GM23338 (cell line): ENCODE measurements around the gene SLC13A4. TPM values are rescaled to one million over a fixed set of nuclear protein-coding genes. Genes with fewer than 3 reads are reported as not detected.
"Not testable (repeated sequence)": the region's sequence is repeated elsewhere in the genome, so short reads cannot be mapped to it uniquely, and the experiment has no call there.

ENCODE experiments used
- ATAC-seq: fragments of 200-7000 bp; cut with Tn5 transposase; 3 replicates; pipeline ENCODE4 v1.9.1; 2020
- DNase-seq: peaks from one replicate; pipeline ENCODE4 v3.0.0-alpha.2; 2015; ENCODE audit warnings: low spot score
- H2AFZ ChIP-seq: fragments of 200-600 bp; sonication (generic); 2 replicates; pipeline ENCODE4 v1.8.0; 2016; ENCODE audit warnings: antibody characterized with exemption, mild to moderate bottlenecking, moderate library complexity
- H3F3A ChIP-seq: fragments of 200-600 bp; sonication (generic); replicated peaks from 2 replicates; pipeline ENCODE4 v1.8.0; 2017; ENCODE audit warnings: antibody characterized with exemption, mixed run types, low read depth
- H3K27ac ChIP-seq: fragments of 200-600 bp; sonication (generic); 2 replicates; pipeline ENCODE4 v1.6.1; 2016; ENCODE audit warnings: low read depth
- H3K27me3 ChIP-seq: fragments of 200-600 bp; sonication (generic); 2 replicates; pipeline ENCODE4 v1.8.0; 2016; ENCODE audit warnings: mild to moderate bottlenecking, mixed run types, moderate library complexity; ENCODE audit not compliant: insufficient read depth
- H3K36me3 ChIP-seq: fragments of 200-600 bp; sonication (generic); 2 replicates; pipeline ENCODE4 v1.8.0; 2016; ENCODE audit warnings: mild to moderate bottlenecking; ENCODE audit not compliant: insufficient read depth
- H3K4me1 ChIP-seq: fragments of 200-600 bp; sonication (generic); 2 replicates; pipeline ENCODE4 v1.8.0; 2016; ENCODE audit warnings: mild to moderate bottlenecking, moderate library complexity; ENCODE audit not compliant: insufficient read depth
- H3K4me2 ChIP-seq: fragments of 200-600 bp; sonication (generic); 2 replicates; pipeline ENCODE4 v1.7.1; 2017; ENCODE audit warnings: mixed run types
- H3K4me3 ChIP-seq: fragments of 200-600 bp; sonication (generic); 2 replicates; pipeline ENCODE4 v1.6.1; 2016; ENCODE audit warnings: mixed run types
- H3K79me2 ChIP-seq: fragments of 200-600 bp; sonication (generic); replicated peaks from 2 replicates; pipeline ENCODE4 v1.8.0; 2017; ENCODE audit warnings: mild to moderate bottlenecking; ENCODE audit not compliant: insufficient read depth
- H3K9me2 ChIP-seq: fragments of 200-600 bp; sonication (generic); 2 replicates; pipeline ENCODE4 v1.8.0; 2017; ENCODE audit not compliant: insufficient read depth
- H4K20me1 ChIP-seq: fragments of 200-600 bp; sonication (generic); replicated peaks from 2 replicates; pipeline ENCODE4 v1.8.0; 2017; ENCODE audit warnings: mild to moderate bottlenecking; ENCODE audit not compliant: insufficient read depth
- H3K27ac Mint-ChIP-seq: 2 replicates; pipeline ENCODE4 v1.8.0; 2020; ENCODE audit warnings: inconsistent platforms, mild to moderate bottlenecking, moderate library complexity, mixed read lengths
- H3K27me3 Mint-ChIP-seq: 3 replicates; pipeline ENCODE4 v1.8.0; 2022; ENCODE audit warnings: low read depth, mild to moderate bottlenecking, moderate library complexity, mixed read lengths, inconsistent platforms; ENCODE audit not compliant: insufficient read depth, poor library complexity
- H3K36me3 Mint-ChIP-seq: 3 replicates; pipeline ENCODE4 v1.8.0; 2021; ENCODE audit warnings: low read depth, mild to moderate bottlenecking, inconsistent platforms, moderate library complexity, mixed read lengths
- H3K4me1 Mint-ChIP-seq: 3 replicates; pipeline ENCODE4 v1.8.0; 2020; ENCODE audit warnings: mild to moderate bottlenecking, inconsistent platforms, mixed read lengths
- H3K4me3 Mint-ChIP-seq: 3 replicates; pipeline ENCODE4 v1.8.0; 2021; ENCODE audit warnings: moderate library complexity, mild to moderate bottlenecking, inconsistent platforms, mixed read lengths
- H3K9me3 Mint-ChIP-seq: 3 replicates; pipeline ENCODE4 v1.8.0; 2020; ENCODE audit warnings: moderate library complexity, mild to moderate bottlenecking, inconsistent platforms, mixed read lengths
- ZNF331 ChIP-seq: fragments of 250-450 bp; sonication (Bioruptor Pico); IDR thresholded peaks from 2 replicates; pipeline ENCODE4 v1.5.0; 2020; ENCODE audit warnings: low read depth, mild to moderate bottlenecking, moderate library complexity
- polyA plus RNA-seq: library from polyadenylated mRNA; unstranded; fragments of >200 nt; fragmentation: Nextera tagmentation; extraction: Ambion mirVana; gene quantifications from 2 replicates; pipeline ENCODE4 v1.2.1, GENCODE V29; 2016
- total RNA-seq: library from RNA; depleted of rRNA; stranded (reverse); fragments of >200 nt; shearing (Covaris generic); gene quantifications from 2 replicates; pipeline ENCODE4 v1.2.3, GENCODE V29; 2014
- TF ChIP-seq, protein P1 (sequence below): fragments of 250-450 bp; sonication (Bioruptor Pico); IDR thresholded peaks from 2 replicates; pipeline ENCODE4 v1.5.0; 2020; ENCODE audit warnings: mild to moderate bottlenecking, moderate library complexity

SLC13A4 gene
- total and polyA plus RNA-seq, 2 experiments from 2014 or later: 1.7 to 2.3 TPM

DNA sequence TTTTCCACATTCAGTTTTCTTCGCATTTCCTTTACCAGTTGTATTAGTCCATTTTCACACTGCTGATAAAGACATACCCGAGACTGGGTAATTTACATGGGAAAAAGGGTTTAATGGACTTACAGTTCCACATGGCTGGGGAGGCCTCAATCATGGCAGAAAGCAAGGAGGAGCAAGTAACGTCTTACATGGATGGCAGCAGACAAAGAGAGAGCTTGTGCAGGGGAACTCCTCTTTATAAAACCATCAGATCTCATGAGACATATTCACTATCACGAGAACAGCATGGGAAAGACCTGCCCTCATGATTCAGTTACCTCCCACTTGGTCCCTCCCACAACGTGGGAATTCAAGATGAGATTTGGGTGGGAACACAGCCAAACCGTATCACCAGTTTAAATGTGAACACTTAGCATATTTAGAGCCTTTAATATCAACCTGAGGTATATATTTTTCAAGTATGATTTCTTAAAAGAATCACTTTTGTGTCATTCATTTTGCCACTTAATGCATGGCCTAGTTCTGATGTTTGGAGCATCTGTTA, 59.1 kb downstream of the SLC13A4 start:
- not testable (repeated sequence) for H3K27ac Mint-ChIP-seq, ATAC-seq, H3K9me2 ChIP-seq, H3K9me3 Mint-ChIP-seq, H3K4me3 Mint-ChIP-seq, H4K20me1 ChIP-seq, H3K4me3 ChIP-seq, DNase-seq, H2AFZ ChIP-seq, H3K27me3 ChIP-seq, H3K27ac ChIP-seq, H3K4me1 Mint-ChIP-seq, H3K27me3 Mint-ChIP-seq, H3K4me1 ChIP-seq, H3F3A ChIP-seq, H3K4me2 ChIP-seq, H3K36me3 ChIP-seq
- H3K36me3 Mint-ChIP-seq: peaks cover 28% of the 10 kb centered on the region
- H3K79me2 ChIP-seq: peaks cover 93% of the 10 kb centered on the region

DNA sequence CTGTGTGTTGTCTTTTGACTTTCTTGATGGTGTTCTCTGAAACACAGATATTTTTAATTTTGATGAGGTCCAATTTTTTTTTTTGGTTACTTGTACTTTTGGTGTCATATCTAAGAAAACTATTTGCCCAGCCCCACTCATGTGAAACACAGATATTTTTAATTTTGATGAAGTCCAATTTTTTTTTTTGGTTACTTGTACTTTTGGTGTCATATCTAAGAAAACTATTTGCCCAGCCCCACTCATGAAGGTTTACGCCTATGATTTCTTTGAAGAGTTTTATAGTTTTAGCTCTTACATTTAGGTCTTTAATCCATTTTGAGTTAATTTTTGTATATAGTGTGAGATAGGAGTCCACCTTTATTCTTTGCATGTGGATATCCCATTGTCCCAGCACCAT, 60.4 kb downstream of the SLC13A4 start:
- H3K27me3 ChIP-seq, H3K4me3 ChIP-seq, H3K27me3 Mint-ChIP-seq, H2AFZ ChIP-seq, H4K20me1 ChIP-seq, H3K9me3 Mint-ChIP-seq, H3K4me1 Mint-ChIP-seq, H3K9me2 ChIP-seq, H3F3A ChIP-seq, DNase-seq, H3K4me1 ChIP-seq, H3K4me2 ChIP-seq, H3K27ac ChIP-seq, H3K36me3 ChIP-seq, ATAC-seq, H3K27ac Mint-ChIP-seq, H3K4me3 Mint-ChIP-seq: not testable (repeated sequence)
- H3K36me3 Mint-ChIP-seq: peaks cover 30% of the 10 kb centered on the region
- H3K79me2 ChIP-seq: peaks cover 99% of the 10 kb centered on the region

DNA sequence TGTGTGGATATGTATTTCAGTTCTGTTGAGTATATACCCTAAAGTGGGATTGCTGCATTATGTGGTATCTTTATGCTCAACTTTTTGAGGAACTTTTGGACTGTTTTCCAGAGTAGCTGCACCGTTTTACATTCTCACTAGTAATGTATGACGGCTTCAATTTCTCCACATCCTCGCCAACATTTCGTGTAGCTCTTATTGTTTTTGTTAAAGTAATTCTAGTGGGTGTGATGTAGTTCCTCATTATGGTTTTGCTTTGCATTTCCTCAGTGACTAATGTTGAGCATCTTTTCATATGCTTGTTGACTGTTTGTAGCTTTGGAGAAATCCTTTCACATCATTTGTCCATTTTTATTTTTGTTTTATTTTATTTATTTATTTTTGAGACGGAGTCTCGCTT, 61.1 kb downstream of the SLC13A4 start:
- ATAC-seq (no peak), DNase-seq (no peak)
- Histone ChIP-seq H3K4me1 (peaks cover 2% of the 10 kb centered on the region; the same call in 1 of the 2 replicates), H3K4me3 (no peak overlapping the region), H4K20me1 (no peaks in the 10 kb centered on the region), H2AFZ (no peak overlapping the region), H3K79me2 (peaks cover 94% of the 10 kb centered on the region), H3K36me3 (no peaks in the 10 kb centered on the region), H3F3A (peaks cover 10% of the 10 kb centered on the region; the same call in 1 of the 2 replicates), H3K9me2 (no peaks in the 10 kb centered on the region), H3K4me2 (no peak overlapping the region), H3K27me3 (no peaks in the 10 kb centered on the region), H3K27ac (no peak overlapping the region)
- Mint-ChIP-seq H3K36me3 (peaks cover 30% of the 10 kb centered on the region), H3K4me1 (peaks cover 7% of the 10 kb centered on the region), H3K27me3 (peaks cover 4% of the 10 kb centered on the region), H3K4me3 (no peak overlapping the region), H3K9me3 (no peaks in the 10 kb centered on the region; the same call in 2 of the 3 replicates), H3K27ac (no peak overlapping the region)
- TF ChIP-seq ZNF331: no peak
- TF ChIP-seq, protein P1, sequence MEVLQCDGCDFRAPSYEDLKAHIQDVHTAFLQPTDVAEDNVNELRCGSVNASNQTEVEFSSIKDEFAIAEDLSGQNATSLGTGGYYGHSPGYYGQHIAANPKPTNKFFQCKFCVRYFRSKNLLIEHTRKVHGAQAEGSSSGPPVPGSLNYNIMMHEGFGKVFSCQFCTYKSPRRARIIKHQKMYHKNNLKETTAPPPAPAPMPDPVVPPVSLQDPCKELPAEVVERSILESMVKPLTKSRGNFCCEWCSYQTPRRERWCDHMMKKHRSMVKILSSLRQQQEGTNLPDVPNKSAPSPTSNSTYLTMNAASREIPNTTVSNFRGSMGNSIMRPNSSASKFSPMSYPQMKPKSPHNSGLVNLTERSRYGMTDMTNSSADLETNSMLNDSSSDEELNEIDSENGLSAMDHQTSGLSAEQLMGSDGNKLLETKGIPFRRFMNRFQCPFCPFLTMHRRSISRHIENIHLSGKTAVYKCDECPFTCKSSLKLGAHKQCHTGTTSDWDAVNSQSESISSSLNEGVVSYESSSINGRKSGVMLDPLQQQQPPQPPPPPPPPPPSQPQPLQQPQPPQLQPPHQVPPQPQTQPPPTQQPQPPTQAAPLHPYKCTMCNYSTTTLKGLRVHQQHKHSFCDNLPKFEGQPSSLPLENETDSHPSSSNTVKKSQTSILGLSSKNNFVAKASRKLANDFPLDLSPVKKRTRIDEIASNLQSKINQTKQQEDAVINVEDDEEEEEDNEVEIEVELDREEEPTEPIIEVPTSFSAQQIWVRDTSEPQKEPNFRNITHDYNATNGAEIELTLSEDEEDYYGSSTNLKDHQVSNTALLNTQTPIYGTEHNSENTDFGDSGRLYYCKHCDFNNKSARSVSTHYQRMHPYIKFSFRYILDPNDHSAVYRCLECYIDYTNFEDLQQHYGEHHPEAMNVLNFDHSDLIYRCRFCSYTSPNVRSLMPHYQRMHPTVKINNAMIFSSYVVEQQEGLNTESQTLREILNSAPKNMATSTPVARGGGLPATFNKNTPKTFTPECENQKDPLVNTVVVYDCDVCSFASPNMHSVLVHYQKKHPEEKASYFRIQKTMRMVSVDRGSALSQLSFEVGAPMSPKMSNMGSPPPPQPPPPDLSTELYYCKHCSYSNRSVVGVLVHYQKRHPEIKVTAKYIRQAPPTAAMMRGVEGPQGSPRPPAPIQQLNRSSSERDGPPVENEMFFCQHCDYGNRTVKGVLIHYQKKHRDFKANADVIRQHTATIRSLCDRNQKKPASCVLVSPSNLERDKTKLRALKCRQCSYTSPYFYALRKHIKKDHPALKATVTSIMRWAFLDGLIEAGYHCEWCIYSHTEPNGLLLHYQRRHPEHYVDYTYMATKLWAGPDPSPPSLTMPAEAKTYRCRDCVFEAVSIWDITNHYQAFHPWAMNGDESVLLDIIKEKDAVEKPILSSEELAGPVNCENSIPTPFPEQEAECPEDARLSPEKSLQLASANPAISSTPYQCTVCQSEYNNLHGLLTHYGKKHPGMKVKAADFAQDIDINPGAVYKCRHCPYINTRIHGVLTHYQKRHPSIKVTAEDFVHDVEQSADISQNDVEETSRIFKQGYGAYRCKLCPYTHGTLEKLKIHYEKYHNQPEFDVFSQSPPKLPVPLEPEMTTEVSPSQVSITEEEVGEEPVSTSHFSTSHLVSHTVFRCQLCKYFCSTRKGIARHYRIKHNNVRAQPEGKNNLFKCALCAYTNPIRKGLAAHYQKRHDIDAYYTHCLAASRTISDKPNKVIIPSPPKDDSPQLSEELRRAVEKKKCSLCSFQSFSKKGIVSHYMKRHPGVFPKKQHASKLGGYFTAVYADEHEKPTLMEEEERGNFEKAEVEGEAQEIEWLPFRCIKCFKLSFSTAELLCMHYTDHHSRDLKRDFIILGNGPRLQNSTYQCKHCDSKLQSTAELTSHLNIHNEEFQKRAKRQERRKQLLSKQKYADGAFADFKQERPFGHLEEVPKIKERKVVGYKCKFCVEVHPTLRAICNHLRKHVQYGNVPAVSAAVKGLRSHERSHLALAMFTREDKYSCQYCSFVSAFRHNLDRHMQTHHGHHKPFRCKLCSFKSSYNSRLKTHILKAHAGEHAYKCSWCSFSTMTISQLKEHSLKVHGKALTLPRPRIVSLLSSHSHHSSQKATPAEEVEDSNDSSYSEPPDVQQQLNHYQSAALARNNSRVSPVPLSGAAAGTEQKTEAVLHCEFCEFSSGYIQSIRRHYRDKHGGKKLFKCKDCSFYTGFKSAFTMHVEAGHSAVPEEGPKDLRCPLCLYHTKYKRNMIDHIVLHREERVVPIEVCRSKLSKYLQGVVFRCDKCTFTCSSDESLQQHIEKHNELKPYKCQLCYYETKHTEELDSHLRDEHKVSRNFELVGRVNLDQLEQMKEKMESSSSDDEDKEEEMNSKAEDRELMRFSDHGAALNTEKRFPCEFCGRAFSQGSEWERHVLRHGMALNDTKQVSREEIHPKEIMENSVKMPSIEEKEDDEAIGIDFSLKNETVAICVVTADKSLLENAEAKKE (CRISPR knock-in tag): no peak
